DLD1 (cell line): ENCODE data around the gene SLC41A3.
"Not testable (repeated sequence)": the region's sequence is repeated elsewhere in the genome, so short reads cannot be mapped to it uniquely, and the experiment has no call there.

Experiments
- in situ Hi-C: cut with HindIII; loops from 2 replicates; pipeline ENCODE4 v1.10.0; 2017; ENCODE audit warnings: low sequenced_read_pairs

SLC41A3 gene

GRCh38 chr3:126084768-126085180 lies 850 bp upstream of the SLC41A3 start:
- in situ Hi-C loops: no loop called here

GRCh38 chr3:126083511-126083912 lies 412 bp downstream of the SLC41A3 start:
- in situ Hi-C loops: no loop called here

GRCh38 chr3:126083138-126083445 lies 832 bp downstream of the SLC41A3 start:
- in situ Hi-C loops: no loop called here

- in situ Hi-C loops: no loop called here
These were observed 1.4 kb downstream of the SLC41A3 start for GRCh38 chr3:126082362-126083137.

- in situ Hi-C loops: no loop called here
These were observed 2.1 kb downstream of the SLC41A3 start for GRCh38 chr3:126081618-126082361.

GRCh38 chr3:126080970-126081369 lies 3.0 kb downstream of the SLC41A3 start:
- in situ Hi-C loops: no loop called here

GRCh38 chr3:126078866-126079265 lies 5.1 kb downstream of the SLC41A3 start:
- in situ Hi-C loops: no loop called here

GRCh38 chr3:126077754-126078153 lies 6.2 kb downstream of the SLC41A3 start:
- in situ Hi-C loops: no loop called here

GRCh38 chr3:126076140-126076539 lies 7.8 kb downstream of the SLC41A3 start:
- in situ Hi-C loops: no loop called here

- in situ Hi-C loops: no loop called here
These were observed 13.8 kb downstream of the SLC41A3 start for GRCh38 chr3:126070146-126070545.

- in situ Hi-C loops: no loop called here
These were observed 16.0 kb downstream of the SLC41A3 start for GRCh38 chr3:126067959-126068358.

GRCh38 chr3:126066676-126067075 lies 17.2 kb downstream of the SLC41A3 start:
- in situ Hi-C loops: not testable (repeated sequence)

GRCh38 chr3:126065876-126066275 lies 18.0 kb downstream of the SLC41A3 start:
- in situ Hi-C loops: no loop called here

GRCh38 chr3:126064627-126065258 lies 19.2 kb downstream of the SLC41A3 start:
- in situ Hi-C loops: no loop called here

GRCh38 chr3:126063358-126063965 lies 20.5 kb downstream of the SLC41A3 start:
- in situ Hi-C loops: no loop called here

- in situ Hi-C loops: no loop called here
These were observed 22.5 kb downstream of the SLC41A3 start for GRCh38 chr3:126061301-126062032.

- in situ Hi-C loops: no loop called here
These were observed 23.2 kb downstream of the SLC41A3 start for GRCh38 chr3:126060613-126061145.

- in situ Hi-C loops: no loop called here
These were observed 25.3 kb downstream of the SLC41A3 start for GRCh38 chr3:126058666-126059065.

GRCh38 chr3:126057936-126058335 lies 26.0 kb downstream of the SLC41A3 start:
- in situ Hi-C loops: no loop called here

- in situ Hi-C loops: no loop called here
These were observed 26.5 kb downstream of the SLC41A3 start for GRCh38 chr3:126057501-126057819.
